Subcutaneous adipose tissue (tissue), 4 donors: ENCODE measurements around the gene SLC25A20. TPM values are rescaled to one million over a fixed set of nuclear protein-coding genes. Genes with fewer than 3 reads are reported as not detected.

Experiments used
- total RNA-seq, 4 donors: library from RNA; depleted of rRNA; stranded (reverse); fragments of >200 nt; gene quantifications; one replicate each; pipeline ENCODE4 v1.1.0, GENCODE V29; 2016
- TF ChIP-seq, protein P1 (sequence below): fragments of 450-650 bp; IDR thresholded peaks from one replicate; pipeline ENCODE4 v1.5.1; 2016; ENCODE audit warnings: low read depth, mild to moderate bottlenecking, control low read depth, antibody characterized with exemption, moderate library complexity

The SLC25A20 gene
- total RNA-seq, 4 donors from 2014 or later, result 28.8 to 58.4 (median 42.2) TPM

DNA sequence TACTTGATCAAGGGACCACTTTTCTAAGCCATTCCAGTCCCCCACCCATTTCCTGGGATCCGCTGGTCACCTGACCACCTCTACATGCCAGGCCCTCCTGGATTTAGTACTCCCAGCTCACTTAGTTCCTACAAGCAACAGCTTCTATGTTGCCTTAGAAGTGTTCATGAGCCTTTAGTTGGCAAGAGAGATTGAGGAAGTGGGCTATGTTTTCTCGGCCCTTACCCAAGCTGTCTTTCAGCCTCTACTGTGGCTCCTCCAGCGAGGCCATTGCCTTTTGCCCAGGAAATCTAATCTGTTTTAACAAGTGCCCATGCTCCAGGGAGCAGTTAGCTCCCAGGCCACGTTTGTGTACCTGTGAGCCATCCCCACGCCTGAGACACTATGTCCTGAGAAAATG, 46.5 kb downstream of the SLC25A20 start:
- TF ChIP-seq, protein P1, sequence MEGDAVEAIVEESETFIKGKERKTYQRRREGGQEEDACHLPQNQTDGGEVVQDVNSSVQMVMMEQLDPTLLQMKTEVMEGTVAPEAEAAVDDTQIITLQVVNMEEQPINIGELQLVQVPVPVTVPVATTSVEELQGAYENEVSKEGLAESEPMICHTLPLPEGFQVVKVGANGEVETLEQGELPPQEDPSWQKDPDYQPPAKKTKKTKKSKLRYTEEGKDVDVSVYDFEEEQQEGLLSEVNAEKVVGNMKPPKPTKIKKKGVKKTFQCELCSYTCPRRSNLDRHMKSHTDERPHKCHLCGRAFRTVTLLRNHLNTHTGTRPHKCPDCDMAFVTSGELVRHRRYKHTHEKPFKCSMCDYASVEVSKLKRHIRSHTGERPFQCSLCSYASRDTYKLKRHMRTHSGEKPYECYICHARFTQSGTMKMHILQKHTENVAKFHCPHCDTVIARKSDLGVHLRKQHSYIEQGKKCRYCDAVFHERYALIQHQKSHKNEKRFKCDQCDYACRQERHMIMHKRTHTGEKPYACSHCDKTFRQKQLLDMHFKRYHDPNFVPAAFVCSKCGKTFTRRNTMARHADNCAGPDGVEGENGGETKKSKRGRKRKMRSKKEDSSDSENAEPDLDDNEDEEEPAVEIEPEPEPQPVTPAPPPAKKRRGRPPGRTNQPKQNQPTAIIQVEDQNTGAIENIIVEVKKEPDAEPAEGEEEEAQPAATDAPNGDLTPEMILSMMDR, result no peak

DNA sequence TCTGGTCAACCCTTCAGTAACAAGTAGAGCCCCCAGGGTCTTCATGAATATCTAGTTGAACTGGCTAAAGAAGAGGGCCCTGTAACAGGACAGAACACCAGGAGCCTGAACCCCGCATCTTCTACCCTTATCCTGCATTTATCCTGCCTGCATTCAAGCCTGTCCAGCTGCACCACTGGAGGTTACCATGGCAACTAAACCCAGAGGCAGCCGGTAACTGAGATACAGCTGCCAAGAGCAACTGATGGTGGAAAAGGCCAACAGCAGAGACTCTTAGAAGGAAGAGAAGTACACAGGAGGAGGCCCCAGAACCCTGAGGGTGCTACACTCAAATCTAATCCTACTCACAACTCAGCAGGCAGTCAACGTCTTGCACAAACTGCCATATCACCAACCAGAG, 47.3 kb downstream of the SLC25A20 start:
- TF ChIP-seq, protein P1, result no peak

DNA sequence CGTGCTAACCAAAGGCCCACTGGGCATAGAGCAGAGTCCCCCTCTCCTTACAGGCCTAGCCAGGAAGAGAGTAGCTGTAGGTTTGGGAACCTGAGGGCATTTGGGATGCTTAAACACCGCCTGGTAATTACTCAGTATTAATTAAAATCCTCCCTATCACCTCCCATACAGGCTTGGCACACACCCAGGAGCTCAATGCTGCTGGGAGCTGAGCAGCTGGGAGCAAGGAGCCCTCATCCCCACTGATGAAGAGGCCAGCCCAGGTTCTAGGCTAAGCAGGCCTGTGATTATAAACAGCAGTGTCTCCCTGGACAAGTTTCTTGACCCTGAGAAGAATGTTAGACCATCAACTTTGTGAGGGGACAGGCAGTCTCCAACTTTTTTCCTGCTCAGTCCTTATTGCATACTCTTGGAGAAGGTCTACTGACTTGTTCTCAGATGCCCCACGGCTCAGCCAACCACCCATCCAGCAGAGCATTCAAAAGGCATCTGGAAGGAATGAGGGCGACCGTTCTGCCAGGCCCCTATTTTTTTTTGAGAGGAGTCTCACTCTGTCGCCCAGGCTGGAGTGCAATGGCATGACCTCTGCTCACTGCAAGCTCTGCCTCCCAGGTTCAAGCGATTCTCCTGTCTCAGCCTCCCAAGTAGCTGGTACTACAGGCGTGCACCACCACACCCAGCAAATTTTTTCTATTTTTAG, 49.7 kb downstream of the SLC25A20 start:
- TF ChIP-seq, protein P1, result no peak

DNA sequence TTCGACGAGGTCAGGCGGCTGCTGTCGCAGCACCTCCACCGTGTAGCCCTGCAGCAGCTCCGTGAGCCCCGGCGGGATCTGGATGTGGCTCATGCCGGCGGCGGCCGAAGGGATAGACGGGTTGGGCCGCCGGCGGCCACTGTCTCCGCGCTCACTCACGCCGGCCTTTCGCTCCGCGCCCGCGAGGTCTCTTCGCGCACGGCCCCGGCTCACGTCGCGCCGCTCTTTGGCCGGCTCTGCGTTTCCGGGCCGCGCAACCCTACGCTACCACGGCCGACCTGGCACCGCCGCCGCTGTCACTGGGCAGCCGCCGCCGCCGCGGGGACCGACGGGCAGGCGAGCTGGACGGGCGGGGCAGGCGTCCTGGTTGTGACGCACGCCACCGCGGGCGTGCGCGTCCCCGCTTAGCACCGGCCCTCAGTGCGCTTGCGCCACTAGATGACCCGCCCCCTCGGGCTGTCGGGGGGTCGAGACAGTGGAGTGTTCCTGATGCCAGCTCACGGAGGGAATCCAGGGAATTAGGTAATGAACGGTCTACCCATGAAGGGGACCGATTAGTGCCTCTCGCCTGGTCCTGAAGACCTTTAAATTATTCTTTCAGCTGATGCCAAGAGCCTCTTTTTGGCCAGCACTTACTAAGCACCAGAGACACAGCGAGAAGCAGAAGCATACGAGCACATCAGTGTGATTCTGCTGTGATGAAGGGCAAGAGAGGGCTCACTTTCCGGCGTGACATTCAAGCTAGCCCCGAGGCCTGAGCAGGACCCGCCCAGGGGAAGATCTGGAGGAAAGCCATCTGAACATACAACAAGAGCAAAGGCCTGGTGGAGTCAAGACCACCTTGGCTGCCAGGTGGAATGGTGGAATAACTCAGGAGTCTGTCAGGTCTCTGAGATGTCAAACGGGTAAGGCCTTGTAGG, 50.9 kb downstream of the SLC25A20 start, which contains the start of gene PRKAR2A:
Gene PRKAR2A, minus strand, starts transcription at position 371 of the 920 bp plus-strand sequence. Its CDS starts 278 bp downstream, at position 93.
- TF ChIP-seq, protein P1, result no peak

DNA sequence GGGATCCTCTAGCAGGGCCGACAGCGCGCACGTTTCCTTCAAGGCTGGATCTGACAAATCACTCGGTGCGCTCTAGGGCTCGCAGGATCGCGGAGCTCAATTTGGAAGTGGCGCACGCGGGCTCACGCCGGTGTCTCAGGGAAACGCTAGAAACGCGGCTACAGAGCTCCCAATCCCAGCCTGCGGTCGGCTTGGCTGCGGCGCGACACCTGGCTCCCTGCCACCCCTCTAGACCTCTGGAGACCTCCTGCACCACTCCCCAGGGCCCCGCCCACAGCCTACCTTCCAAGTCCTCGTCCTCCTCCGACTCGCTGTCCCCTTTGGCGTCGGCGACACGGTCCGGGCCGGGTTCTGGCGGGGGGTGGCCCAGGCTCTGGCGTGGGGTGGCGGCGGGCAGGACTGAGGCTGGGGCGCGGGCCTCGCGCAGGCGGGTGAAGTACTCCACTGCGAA, 51.6 kb downstream of the SLC25A20 start:
- TF ChIP-seq, protein P1, result no peak

DNA sequence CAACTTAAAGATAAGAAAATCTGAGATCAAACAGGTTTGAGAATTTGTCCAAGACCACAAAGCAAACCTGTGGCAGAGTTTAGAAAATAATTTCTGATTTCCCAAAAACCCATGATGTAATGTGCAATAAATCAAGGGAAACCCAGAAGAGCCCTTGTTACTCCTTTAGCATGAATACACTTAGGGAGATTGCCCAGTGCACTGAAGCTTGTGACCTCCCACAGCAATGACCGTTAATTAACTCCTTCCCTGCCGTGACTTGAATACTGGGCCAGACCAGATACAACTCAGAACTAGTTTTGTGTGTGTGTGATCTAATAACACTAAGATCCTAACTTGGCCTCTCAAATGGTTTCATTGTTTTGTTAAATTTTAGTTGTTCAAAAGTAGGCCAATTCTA, 53.5 kb downstream of the SLC25A20 start:
- TF ChIP-seq, protein P1, result no peak

DNA sequence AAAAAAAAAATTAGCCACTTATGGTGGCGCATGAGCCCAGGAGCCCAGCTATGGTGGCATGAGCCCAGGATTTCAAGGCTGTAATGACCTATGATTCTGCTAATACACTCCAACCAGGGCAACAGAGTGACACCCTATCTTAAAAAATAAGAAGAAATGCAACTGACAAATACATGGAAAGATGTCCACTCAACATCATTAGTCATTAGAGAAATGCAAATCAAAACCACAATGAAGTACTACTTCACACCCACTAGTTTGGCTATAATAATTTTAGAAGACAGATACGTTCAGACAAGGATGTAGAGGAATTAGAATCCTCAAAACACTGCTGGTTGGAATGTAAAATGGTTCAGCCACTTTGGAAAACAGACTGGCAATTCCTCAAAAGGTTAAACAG, 61.5 kb downstream of the SLC25A20 start:
- TF ChIP-seq, protein P1, result no peak
